Measurements from ENCODE around the gene KLHDC7B.
"Not testable (repeated sequence)": the region's sequence is repeated elsewhere in the genome, so short reads cannot be mapped to it uniquely, and the experiment has no call there.

Gene KLHDC7B

GRCh38 chr22:50529897-50530579 lies 15.7 kb upstream of the KLHDC7B start, which contains the start of gene TYMP:
TSS of gene TYMP (minus strand) at chr22:50530012. CDS start at chr22:50529709, 303 bp downstream.
- peak; percentile 51 for DNase-seq (ENCODE audit: low read depth)

GRCh38 chr22:50530580-50530876 lies 15.2 kb upstream of the KLHDC7B start:
- DNase-seq (ENCODE audit: low read depth) = no peak

- DNase-seq (ENCODE audit: low read depth) = peak; percentile 59
Measured at GRCh38 chr22:50530877-50531545, 14.7 kb upstream of the KLHDC7B start.

GRCh38 chr22:50531546-50531961 lies 14.1 kb upstream of the KLHDC7B start:
- DNase-seq (ENCODE audit: low read depth) = peak; percentile 25

GRCh38 chr22:50531962-50532674 lies 13.6 kb upstream of the KLHDC7B start:
- DNase-seq (ENCODE audit: low read depth) = no peak

- DNase-seq (ENCODE audit: low read depth) = no peak
Measured at GRCh38 chr22:50532824-50533796, 12.6 kb upstream of the KLHDC7B start.

GRCh38 chr22:50533856-50534711 lies 11.6 kb upstream of the KLHDC7B start:
- not testable (repeated sequence) for DNase-seq (ENCODE audit: low read depth)

- no peak for DNase-seq (ENCODE audit: low read depth)
Measured at GRCh38 chr22:50535113-50535512, 10.6 kb upstream of the KLHDC7B start.

GRCh38 chr22:50536226-50536625 lies 9.5 kb upstream of the KLHDC7B start:
- no peak for DNase-seq (ENCODE audit: low read depth)

- DNase-seq (ENCODE audit: low read depth) = no peak
Measured at GRCh38 chr22:50537765-50538164, 7.9 kb upstream of the KLHDC7B start.

GRCh38 chr22:50540381-50540780 lies 5.3 kb upstream of the KLHDC7B start:
- no peak for DNase-seq (ENCODE audit: low read depth)

GRCh38 chr22:50541667-50542026 lies 4.1 kb upstream of the KLHDC7B start:
- not testable (repeated sequence) for DNase-seq (ENCODE audit: low read depth)

- DNase-seq (ENCODE audit: low read depth) = no peak
Measured at GRCh38 chr22:50542416-50542927, 3.2 kb upstream of the KLHDC7B start.

GRCh38 chr22:50544078-50544745 lies 1.5 kb upstream of the KLHDC7B start:
- peak; percentile 66 for DNase-seq (ENCODE audit: low read depth)

- DNase-seq (ENCODE audit: low read depth) = no peak
Measured at GRCh38 chr22:50544746-50545253, 899 bp upstream of the KLHDC7B start.

- no peak for DNase-seq (ENCODE audit: low read depth)
Measured at GRCh38 chr22:50546326-50547262, 895 bp downstream of the KLHDC7B start.

GRCh38 chr22:50547263-50547985 lies 1.7 kb downstream of the KLHDC7B start:
- DNase-seq (ENCODE audit: low read depth) = no peak
